ENCODE data around the gene DRAP1. TPM values are rescaled to one million over a fixed set of nuclear protein-coding genes. Genes with fewer than 3 reads are reported as not detected.
A peak's percentile ranks its signal among the peaks of the same experiment; 100 is the strongest.

DRAP1 gene
- total and polyA plus RNA-seq, 9 of the 15 experiments (the other 6 are each of a cell fraction or from before 2014, with no cell fraction given) = 9.6 to 200 (median 92.9) TPM

DNA sequence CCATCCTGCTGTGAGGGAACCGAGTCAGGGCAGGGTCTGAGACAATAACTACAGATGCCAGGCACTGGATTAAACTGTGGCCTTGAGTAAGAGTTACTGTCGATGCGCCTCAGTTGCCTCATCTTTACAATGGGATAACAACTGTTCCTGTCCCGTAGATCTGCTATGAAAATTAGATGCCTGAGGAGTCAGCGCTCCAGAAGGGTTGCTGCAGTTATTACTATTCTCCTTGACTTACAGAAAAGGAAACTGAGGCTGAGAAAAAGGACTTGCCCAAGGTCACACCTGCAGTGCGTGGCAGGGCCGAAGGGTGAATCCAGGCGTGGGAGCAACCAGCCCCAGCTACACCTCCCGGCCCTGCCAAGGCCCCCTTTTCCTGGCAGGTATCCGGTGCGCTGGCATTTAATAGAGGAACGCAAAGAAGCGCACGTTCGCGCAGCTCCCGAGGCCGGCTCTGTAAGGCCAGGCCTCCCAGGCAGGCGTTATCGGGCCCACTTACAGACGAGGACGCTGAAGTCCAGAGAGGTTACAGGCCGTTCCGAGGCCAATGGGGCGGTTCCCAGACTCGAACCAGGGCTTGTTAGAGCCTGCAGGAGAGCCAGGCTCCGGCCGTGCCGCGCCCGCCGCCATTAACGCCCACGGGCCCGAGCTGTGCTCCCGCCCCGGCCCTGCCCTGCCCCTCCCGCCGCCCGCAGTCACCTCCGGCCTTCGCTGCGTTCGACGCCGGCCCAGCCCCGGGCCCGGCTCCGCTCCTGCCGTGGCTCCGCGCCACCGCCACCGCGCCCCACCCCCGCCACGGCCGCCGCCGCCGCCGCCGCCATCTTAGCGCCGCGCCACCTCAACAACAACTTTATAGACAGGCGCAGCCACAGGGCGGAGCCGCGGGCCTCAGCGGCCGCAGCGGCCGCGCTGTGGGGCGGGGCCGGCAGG, 750 bp upstream of the DRAP1 start, which contains the start of gene C11orf68 (continued):
- TF ChIP-seq KAT7 (CRISPR knock-in tag; IDR thresholded peaks at IDR 0.05; ENCODE audit: borderline replicate concordance) (peak; percentile 73; the same call in 1 of the 2 replicates), L3MBTL2 (IDR thresholded peaks at IDR 0.05) (peak; percentile 45; the same call in 1 of the 2 replicates), MAZ (CRISPR knock-in tag; conservative IDR thresholded peaks at IDR 0.05 in 1 of 2, IDR thresholded peaks at IDR 0.05 in 1 of 2) (0 out of 4 replicates have a peak, but pooled peaks of 1 of the 2 experiments have one; percentile 37), POLR2AphosphoS5 (IDR thresholded peaks at IDR 0.05; ENCODE audit: control insufficient read depth, insufficient read depth, low read depth, low read length) (peak; percentile 62; the same call in 1 of the 2 replicates), RBBP5 (IDR thresholded peaks at IDR 0.05; ENCODE audit: borderline replicate concordance, insufficient read depth, low read length, poor library complexity, severe bottlenecking) (peak; percentile 35), ZNF766 (CRISPR knock-in tag; conservative IDR thresholded peaks at IDR 0.05) (no peak), HBP1 (CRISPR knock-in tag; IDR thresholded peaks at IDR 0.05) (0 out of 2 replicates have a peak, but pooled peaks have one; percentile 34), STAT5B (CRISPR knock-in tag; IDR thresholded peaks at IDR 0.05) (no peak), SMARCA5 (IDR thresholded peaks at IDR 0.05) (0 out of 2 replicates have a peak, but pooled peaks have one; percentile 29), HMG20A (CRISPR knock-in tag; conservative IDR thresholded peaks at IDR 0.05) (no peak), RHOXF2B (CRISPR knock-in tag; conservative IDR thresholded peaks at IDR 0.05) (no peak), ZKSCAN1 (IDR thresholded peaks at IDR 0.05; ENCODE audit: low read depth, low read length) (peak; percentile 89), TCF3 (CRISPR knock-in tag; IDR thresholded peaks at IDR 0.05) (peak; percentile 18; the same call in 1 of the 2 replicates), RBM34 (IDR thresholded peaks at IDR 0.05; ENCODE audit: borderline replicate concordance, insufficient read depth, low read length) (no peak), ZBTB33 (CRISPR knock-in tag; IDR thresholded peaks at IDR 0.05) (no peak)
- TF ChIP-seq, protein P1, sequence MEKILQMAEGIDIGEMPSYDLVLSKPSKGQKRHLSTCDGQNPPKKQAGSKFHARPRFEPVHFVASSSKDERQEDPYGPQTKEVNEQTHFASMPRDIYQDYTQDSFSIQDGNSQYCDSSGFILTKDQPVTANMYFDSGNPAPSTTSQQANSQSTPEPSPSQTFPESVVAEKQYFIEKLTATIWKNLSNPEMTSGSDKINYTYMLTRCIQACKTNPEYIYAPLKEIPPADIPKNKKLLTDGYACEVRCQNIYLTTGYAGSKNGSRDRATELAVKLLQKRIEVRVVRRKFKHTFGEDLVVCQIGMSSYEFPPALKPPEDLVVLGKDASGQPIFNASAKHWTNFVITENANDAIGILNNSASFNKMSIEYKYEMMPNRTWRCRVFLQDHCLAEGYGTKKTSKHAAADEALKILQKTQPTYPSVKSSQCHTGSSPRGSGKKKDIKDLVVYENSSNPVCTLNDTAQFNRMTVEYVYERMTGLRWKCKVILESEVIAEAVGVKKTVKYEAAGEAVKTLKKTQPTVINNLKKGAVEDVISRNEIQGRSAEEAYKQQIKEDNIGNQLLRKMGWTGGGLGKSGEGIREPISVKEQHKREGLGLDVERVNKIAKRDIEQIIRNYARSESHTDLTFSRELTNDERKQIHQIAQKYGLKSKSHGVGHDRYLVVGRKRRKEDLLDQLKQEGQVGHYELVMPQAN (IDR thresholded peaks at IDR 0.05; ENCODE audit: borderline replicate concordance) = no peak
- TF ChIP-seq, protein P2, sequence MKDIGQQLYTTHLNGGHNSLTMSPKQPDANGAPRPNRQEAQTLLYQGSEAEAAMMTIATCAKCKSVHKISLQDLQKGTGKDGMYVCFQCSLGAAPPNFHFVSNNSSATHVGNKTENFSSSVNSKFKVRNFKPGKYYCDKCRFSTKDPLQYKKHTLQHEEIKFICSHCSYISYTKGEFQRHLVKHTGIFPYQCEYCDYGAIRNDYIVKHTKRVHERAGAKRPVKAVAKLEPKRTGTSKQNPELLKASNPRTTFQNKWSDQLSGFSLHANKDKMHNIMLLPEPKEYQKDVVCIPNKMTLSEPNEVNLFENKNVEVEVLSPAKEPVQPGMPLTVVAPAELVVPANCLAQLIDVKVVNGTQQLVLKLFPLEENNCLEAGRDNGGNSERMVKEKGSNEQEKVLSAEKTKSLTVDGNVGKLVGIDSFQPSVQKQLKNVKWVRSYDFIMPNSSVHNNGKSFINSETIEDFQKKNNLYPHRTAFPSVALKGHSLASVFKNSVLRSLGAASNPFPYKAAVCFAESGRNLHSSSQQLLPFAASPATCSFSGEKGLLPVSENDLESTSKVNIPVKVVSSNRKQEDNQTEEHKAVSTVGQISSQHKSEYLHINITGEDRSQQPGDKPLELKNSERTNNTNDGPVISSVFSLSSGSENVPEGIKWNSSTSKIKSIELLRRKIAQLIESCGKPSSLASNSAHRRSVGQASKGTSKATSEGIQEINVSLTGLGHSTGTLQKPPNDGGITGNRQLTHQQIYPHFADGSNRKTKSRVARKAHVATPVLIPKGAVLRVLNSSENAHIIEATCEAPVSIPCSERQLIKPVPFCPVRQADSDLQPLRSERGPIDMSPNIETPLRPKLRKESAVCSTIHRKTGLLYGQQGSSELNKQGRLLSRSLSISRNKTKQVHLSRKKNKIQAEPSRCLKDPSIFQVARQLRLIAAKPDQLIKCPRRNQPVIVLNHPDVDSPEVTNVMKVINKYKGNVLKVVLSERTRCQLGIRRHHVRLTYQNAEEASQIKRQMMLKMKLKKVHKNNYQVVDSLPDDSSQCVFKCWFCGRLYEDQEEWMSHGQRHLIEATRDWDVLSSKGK (CRISPR knock-in tag; IDR thresholded peaks at IDR 0.05) = no peak
